ENCODE results near the gene PDLIM7.

DNA sequence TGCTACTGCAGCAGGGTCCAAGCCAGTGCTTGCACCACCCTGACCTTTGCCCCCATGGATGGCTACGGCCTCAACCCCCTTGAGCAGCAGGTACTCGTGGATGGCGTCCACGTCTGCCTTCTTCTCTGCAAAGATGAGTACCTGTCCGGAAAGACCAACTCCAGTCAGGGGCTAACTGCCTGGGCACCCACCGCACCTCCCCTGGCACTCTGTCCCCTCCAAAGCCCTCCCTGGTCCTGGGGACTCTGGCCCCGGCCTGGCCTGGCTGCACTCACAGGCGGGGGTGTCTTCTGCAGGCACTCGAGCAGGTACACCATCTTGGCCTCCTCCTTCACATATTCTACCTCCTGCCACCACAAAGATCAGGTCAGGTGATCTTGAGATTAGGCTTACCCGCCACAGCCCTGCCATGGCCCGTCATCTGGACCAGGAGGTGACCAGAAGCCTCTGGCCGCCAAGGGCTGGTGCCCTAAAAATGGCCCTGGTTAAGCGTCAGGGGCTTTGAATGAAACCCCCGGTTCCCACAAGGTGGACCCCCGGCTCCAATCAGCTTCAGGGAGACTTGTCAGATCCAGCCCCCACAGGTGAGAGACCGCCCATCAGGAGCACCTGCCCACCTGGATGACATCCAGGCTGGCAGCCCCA, 15.5 kb upstream of the PDLIM7 start:
- TF ChIP-seq, protein P1, sequence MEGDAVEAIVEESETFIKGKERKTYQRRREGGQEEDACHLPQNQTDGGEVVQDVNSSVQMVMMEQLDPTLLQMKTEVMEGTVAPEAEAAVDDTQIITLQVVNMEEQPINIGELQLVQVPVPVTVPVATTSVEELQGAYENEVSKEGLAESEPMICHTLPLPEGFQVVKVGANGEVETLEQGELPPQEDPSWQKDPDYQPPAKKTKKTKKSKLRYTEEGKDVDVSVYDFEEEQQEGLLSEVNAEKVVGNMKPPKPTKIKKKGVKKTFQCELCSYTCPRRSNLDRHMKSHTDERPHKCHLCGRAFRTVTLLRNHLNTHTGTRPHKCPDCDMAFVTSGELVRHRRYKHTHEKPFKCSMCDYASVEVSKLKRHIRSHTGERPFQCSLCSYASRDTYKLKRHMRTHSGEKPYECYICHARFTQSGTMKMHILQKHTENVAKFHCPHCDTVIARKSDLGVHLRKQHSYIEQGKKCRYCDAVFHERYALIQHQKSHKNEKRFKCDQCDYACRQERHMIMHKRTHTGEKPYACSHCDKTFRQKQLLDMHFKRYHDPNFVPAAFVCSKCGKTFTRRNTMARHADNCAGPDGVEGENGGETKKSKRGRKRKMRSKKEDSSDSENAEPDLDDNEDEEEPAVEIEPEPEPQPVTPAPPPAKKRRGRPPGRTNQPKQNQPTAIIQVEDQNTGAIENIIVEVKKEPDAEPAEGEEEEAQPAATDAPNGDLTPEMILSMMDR (IDR thresholded peaks at IDR 0.05), result no peak
- no peak for TF ChIP-seq POLR2A (IDR thresholded peaks at IDR 0.05)
